ENCODE measurements around the gene S100A9.
A peak's percentile ranks its signal among the peaks of the same experiment; 100 is the strongest.
"Not testable (repeated sequence)": the region's sequence is repeated elsewhere in the genome, so short reads cannot be mapped to it uniquely, and the experiment has no call there.

S100A9 gene

GRCh38 chr1:153343811-153344717, 13.6 kb upstream of the S100A9 start:
- DNase-seq (ENCODE audit: extremely low spot score, insufficient read length, low read depth), result no peak
- peak; percentile 41 for FAIRE-seq

DNA sequence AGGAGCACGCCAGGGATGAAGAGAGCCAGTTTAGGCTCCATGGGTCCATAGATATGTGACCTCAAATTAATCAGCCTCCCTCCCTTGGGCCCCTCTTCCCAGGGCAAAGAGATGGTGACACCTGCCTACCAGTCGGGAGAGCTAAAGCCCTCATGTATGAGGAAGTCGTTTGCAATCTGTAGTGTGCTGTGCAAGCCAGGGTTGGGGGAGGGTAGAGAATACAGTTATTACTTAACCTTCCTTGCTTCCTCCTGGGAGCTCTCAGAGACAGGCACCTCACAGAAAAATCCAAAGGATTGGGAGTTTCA, 13.0 kb upstream of the S100A9 start:
- FAIRE-seq, result no peak
- no peak for DNase-seq (ENCODE audit: extremely low spot score, insufficient read length, low read depth)

DNA sequence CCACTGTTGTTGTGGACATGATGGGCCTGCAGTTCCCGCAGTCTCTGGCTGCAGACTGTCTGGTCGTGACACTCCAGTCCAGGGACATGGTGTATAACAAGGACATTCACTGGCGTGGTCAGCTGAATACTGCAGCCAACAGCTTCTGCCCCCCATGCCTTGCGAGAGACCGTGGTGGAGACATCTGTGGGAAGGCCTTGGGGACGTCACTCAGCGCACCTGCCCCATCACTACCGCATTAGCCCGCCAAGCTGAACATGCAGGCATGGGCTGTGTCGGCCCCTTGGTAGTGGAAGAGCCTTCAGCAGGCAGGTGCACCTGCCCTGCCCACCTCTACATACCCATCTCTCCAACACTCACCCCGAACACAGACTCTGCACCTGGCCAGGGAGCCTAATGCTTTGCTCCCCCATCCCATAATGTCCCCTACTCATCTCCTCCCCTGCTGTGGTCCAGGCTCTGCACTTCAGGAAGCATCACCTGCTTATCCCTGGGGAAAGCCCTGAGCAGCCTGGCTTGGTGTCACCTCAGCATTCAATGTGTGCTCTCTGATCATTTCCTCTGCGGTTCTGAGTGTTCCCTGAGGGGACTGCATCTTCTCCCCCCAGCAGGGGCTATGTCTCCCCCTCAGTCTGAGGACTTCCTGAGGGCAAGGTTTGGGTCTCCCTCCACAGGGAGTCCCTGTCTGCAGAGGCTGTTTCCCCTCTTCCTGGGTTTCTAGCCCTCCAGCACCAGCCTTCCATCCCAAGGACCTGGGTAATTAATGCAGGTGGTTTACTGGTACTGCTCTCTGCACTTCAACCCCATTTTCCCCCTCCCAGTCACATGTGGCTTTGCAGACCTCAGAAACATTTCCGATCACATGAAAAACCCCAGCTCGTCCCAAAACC, 12.2 kb upstream of the S100A9 start:
- peak; percentile 62 for FAIRE-seq
- DNase-seq (ENCODE audit: extremely low spot score, insufficient read length, low read depth), result no peak

DNA sequence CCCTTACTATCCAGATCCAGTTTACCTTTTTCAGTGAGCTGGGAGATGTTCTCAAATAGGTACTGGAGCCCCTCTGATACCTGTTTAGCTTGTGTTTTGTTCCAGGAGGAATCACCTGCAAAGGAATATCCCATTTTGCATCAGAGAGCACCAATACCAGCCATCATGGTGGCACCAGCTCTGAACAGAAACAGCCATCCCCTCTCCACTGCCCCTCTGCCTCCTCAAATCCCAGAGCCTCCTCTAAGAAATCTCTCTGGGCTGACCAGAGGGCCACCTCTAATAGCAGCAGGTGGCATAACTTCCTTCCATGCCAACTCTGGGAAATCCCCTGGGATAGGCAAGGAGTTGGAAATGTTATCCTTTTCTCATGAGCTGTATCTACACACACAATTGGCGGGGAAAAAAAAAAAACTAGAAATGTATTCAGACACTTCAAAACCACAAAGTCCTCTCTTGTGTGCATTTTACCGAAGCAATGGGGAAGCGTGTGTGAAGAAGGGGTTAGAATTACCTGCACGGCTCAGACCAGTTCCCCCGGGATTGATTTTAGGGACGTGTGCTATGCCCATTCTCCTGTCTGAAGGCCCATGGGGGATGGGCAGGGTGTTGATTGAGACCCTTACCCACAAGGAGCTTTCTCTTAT, 11.5 kb upstream of the S100A9 start:
- no peak for DNase-seq (ENCODE audit: extremely low spot score, insufficient read length, low read depth)
- FAIRE-seq, result peak; percentile 58

DNA sequence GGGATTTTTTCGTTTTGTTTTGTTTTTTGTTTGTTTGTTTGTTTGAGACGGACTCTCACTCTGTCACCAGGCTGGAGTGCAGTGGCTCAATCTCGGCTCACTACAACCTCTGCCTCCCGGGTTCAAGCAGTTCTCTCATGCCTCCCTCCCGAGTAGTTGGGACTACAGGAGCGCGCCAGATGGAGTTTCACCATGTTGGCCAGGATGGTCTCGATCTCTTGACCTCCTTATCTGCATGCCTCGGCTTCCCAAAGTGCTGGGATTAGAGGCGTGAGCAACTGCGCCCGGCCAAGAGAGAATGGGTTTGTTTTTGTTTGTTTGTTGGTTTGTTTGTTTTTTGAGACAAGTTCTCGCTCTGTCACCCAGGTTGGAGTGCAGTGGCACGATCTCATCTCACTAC, 10.6 kb upstream of the S100A9 start:
- not testable (repeated sequence) for FAIRE-seq; DNase-seq (ENCODE audit: extremely low spot score, insufficient read length, low read depth)

GRCh38 chr1:153347856-153348255, 9.8 kb upstream of the S100A9 start:
- no peak for FAIRE-seq
- no peak for DNase-seq (ENCODE audit: extremely low spot score, insufficient read length, low read depth)

GRCh38 chr1:153348511-153349362, 8.9 kb upstream of the S100A9 start, which contains the start of gene PGLYRP4:
Gene PGLYRP4, minus strand, starts transcription at chr1:153348841. Its CDS starts 909 bp downstream, at chr1:153347932.
- FAIRE-seq, result no peak
- no peak for DNase-seq (ENCODE audit: extremely low spot score, insufficient read length, low read depth)

GRCh38 chr1:153349363-153350320, 8.0 kb upstream of the S100A9 start:
- FAIRE-seq (no peak), DNase-seq (ENCODE audit: extremely low spot score, insufficient read length, low read depth) (no peak)

- DNase-seq (ENCODE audit: extremely low spot score, insufficient read length, low read depth) (no peak), FAIRE-seq (no peak)
Measured at GRCh38 chr1:153350321-153350957, 7.2 kb upstream of the S100A9 start.

- FAIRE-seq, result peak; percentile 81
- DNase-seq (ENCODE audit: extremely low spot score, insufficient read length, low read depth), result peak; percentile 52
Measured at GRCh38 chr1:153352523-153352922, 5.1 kb upstream of the S100A9 start.

DNA sequence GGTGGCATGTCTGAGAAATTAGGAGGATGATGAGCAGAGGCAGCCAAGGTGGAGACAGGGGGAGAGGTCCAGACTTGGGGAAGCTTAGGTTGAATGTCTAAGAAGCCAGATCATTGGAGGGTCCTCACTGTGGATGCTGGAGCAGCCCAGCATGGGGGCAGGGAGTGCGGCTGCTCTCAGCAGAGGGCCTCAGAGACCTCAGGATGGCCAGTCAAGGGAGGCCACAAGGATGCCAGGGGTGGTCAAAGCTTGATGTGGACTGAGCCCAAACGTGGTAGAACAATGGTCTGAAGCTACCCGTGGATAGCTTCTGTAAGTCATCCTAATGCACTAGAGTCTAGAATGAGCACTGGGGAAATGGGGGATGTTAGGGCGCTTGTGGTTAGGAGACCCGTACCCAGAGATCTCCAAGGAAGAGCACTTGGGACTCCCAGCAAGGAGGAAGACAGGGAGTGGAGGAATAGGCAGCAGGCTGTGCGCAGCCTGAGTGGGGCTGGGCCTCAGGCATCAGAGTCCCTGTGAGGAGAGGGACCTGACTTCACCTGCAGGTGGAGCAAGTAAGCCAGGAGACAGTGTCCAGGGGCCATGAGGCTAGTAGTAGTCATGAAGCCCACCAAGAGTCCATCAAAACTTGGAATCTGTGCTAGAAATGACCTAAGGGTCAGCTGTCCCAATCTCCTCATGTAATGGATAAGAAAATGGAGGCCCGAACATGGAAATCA, 4.3 kb upstream of the S100A9 start:
- no peak for DNase-seq (ENCODE audit: extremely low spot score, insufficient read length, low read depth)

GRCh38 chr1:153354515-153355193, 3.0 kb upstream of the S100A9 start:
- FAIRE-seq (no peak), DNase-seq (ENCODE audit: extremely low spot score, insufficient read length, low read depth) (no peak)

More for the DNA sequence above, 4.3 kb upstream of the S100A9 start:
- no peak for FAIRE-seq

DNA sequence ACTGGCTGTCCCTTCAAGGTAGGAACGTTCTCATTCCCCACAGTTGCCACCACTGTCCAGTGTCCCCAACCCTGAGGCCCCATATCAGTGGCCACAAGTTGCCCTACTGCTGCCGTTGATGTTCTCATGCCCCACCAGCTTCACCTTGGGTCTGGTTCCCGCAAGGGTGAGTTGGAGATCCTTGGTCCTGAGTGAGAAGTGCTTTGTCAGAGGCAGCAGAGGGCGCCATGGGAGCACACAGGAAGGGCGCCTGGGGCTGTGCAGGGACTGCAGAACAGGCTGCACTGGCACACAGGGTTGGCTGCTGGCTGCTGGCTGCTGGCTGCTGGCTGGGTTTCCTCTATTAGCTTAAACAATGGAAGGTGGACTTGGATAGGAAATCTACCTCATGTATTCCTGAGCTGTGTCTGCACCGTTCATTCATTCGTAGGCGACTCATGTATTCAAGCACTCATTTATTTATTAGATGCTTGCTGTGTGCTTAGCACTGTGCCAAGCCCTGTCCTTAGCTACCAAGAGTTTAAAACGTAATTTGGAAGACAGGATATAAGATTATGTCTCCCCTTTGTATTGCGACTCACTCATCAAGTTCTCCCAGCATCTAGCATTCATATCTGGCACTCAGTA, 2.1 kb upstream of the S100A9 start:
- DNase-seq (ENCODE audit: extremely low spot score, insufficient read length, low read depth), result no peak
- FAIRE-seq, result peak; percentile 74

DNA sequence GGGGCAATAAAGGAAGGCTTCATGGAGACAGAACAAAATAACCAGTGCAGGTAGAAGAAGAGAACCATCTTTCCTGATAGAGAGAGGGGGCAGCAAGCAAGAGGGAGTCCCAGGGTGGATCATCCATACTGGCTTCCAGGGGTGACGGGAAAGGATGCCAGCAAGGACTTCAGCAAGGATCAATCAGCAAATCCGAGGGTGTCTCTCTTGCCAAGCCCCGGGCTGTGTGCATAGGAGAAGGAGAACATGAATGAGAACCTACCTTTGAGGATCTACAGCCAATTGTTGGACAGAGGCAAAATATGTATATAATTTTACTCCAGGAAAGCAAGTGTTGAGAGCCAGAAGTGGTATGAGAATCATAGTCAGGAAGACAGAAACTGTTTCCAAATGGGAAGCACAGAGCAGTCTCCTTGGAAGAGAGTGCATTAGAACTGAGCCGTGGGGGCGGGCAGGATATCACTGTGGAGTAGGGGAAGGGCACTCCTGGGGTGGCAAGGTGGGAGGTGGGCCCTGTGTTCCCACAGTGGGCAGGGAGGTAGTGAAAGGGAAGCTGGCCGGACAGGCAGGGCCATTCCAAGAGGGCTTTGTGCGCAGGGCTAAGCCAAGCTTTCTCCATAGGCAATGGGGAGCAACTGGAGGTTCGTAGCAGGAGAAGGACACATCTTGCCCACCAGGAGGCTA, 1.1 kb upstream of the S100A9 start:
- no peak for DNase-seq (ENCODE audit: extremely low spot score, insufficient read length, low read depth)
- no peak for FAIRE-seq

GRCh38 chr1:153357076-153357852, 390 bp upstream of the S100A9 start:
- no peak for DNase-seq (ENCODE audit: extremely low spot score, insufficient read length, low read depth)

More at GRCh38 chr1:153357076-153357852, 390 bp upstream of the S100A9 start:
- FAIRE-seq, result no peak
